HG03175 (cell line): ENCODE data around the gene HLA-DRB5.
A peak's percentile ranks its signal among the peaks of the same experiment; 100 is the strongest.
"Not testable (repeated sequence)": the region's sequence is repeated elsewhere in the genome, so short reads cannot be mapped to it uniquely, and the experiment has no call there.

ENCODE experiments used
- ATAC-seq: cut with Tn5 transposase; IDR thresholded peaks from one replicate; pipeline ENCODE4 v1.9.1; 2021; ENCODE audit warnings: mild to moderate bottlenecking, moderate library complexity; ENCODE audit not compliant: unreplicated experiment

The HLA-DRB5 gene

GRCh38 chr6:32517654-32518445, 12.2 kb downstream of the HLA-DRB5 start:
- no peak for ATAC-seq

GRCh38 chr6:32501016-32501415, 29.1 kb downstream of the HLA-DRB5 start:
- ATAC-seq, result no peak

- no peak for ATAC-seq
Measured at GRCh38 chr6:32492351-32492750, 37.7 kb downstream of the HLA-DRB5 start.

- ATAC-seq, result no peak
Measured at GRCh38 chr6:32491700-32492099, 38.4 kb downstream of the HLA-DRB5 start.

GRCh38 chr6:32488083-32488482, 42.0 kb downstream of the HLA-DRB5 start:
- no peak for ATAC-seq

- no peak for ATAC-seq
Measured at GRCh38 chr6:32484614-32484998, 45.5 kb downstream of the HLA-DRB5 start.

GRCh38 chr6:32483968-32484613, 46.0 kb downstream of the HLA-DRB5 start:
- ATAC-seq, result no peak

GRCh38 chr6:32475392-32476206, 54.5 kb downstream of the HLA-DRB5 start:
- ATAC-seq, result no peak

GRCh38 chr6:32473376-32474348, 56.4 kb downstream of the HLA-DRB5 start:
- ATAC-seq, result peak; percentile 91

GRCh38 chr6:32472781-32473375, 57.2 kb downstream of the HLA-DRB5 start:
- peak; percentile 5 for ATAC-seq

GRCh38 chr6:32467743-32468503, 62.2 kb downstream of the HLA-DRB5 start:
- ATAC-seq, result not testable (repeated sequence)
